ENCODE measurements around the gene ANKRD12.
"Not testable (repeated sequence)": the region's sequence is repeated elsewhere in the genome, so short reads cannot be mapped to it uniquely, and the experiment has no call there.

Gene ANKRD12

DNA sequence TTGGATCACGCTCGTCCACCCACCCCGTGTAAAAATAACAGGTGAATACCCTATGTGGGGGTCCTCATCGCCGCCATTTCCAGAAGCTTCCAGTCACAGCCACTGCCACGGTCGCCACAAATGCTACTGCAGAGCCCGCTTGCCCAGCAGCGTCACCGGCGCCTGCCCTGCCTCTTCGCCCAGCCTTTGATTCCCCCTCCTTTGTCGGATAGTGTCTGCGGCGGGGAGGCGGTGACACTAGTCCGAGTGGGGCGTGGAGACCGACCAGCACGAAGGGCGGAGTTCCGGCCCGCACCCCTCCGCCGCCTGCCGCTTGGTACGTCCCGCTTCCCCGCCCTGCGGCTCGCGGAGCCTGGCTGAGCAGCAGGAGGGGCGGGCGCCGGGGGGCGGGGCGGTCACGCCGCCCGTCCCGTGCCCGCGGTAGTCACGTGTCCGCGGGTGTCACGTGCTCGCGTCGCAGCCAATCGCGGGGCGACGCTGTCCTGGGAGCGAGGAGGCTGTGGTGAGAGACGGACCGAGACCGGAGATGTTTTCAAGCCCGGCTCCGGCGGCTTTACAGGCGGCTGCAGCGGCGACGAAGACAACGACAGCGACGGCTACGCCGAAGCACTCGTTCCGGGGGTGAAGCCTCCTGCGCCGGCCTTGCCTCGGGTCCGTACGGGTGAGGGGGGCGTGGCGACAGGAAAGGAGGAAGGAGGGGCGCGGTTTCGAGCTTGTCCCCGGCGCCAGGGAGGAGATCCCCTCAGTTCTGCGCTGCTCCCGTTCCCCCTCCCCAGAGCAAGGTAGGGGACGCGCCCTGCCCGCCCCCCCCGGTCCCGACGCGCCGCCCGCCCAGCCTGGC, at the start of gene ANKRD12:
Gene ANKRD12, plus strand, starts transcription at position 467 of the 841 bp plus-strand sequence. CDS start 45,652 bp downstream, outside the sequence.
- DNase-seq (ENCODE audit: insufficient read length, low spot score), result peak; percentile 96
- FAIRE-seq, result peak; percentile 88

GRCh38 chr18:9087144-9087543, 49.4 kb upstream of the ANKRD12 start:
- FAIRE-seq (no peak), DNase-seq (ENCODE audit: insufficient read length, low spot score) (no peak)

DNA sequence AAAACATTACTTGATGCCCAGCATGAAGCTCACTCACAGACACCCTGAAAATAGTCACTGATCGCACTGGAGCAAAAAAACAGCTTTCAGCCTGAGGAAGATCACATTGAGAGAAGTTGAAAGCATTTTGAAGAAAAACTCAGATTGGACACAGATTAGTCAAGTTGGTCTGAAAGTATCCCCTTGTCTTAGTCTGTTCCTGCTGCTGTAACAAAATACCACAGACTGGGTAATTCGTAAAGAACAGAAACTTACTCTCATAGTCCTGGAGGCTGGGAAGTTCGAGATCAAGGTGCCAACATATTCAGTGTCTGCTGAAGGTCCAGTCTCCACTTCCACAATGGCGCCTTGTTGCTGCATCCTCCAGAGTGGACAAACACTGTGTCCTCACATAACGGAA, 48.3 kb upstream of the ANKRD12 start:
- DNase-seq (ENCODE audit: insufficient read length, low spot score) (no peak), FAIRE-seq (no peak)

GRCh38 chr18:9088727-9089126, 47.9 kb upstream of the ANKRD12 start:
- DNase-seq (ENCODE audit: insufficient read length, low spot score); FAIRE-seq: not testable (repeated sequence)

DNA sequence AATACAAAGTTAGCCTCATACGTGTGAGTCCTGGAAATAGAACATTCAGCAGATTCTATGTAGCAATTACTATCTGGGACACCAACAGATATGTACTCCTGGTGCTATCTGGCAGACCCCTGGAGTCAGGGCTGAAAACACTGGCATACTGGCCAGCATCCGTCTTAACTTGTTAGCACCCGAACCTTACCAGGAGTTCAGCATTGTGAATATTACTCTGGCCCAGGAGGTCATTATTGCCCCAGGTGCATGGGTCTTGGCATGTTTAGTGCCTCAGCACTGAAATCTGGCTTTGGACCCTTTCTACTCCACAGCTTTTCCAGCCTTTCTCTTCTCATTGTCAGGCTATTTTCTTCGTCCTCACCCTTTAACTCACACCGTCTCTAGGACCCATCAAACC, 46.0 kb upstream of the ANKRD12 start:
- DNase-seq (ENCODE audit: insufficient read length, low spot score) (no peak), FAIRE-seq (no peak)

GRCh38 chr18:9091066-9091476, 45.5 kb upstream of the ANKRD12 start:
- DNase-seq (ENCODE audit: insufficient read length, low spot score) (no peak), FAIRE-seq (no peak)

DNA sequence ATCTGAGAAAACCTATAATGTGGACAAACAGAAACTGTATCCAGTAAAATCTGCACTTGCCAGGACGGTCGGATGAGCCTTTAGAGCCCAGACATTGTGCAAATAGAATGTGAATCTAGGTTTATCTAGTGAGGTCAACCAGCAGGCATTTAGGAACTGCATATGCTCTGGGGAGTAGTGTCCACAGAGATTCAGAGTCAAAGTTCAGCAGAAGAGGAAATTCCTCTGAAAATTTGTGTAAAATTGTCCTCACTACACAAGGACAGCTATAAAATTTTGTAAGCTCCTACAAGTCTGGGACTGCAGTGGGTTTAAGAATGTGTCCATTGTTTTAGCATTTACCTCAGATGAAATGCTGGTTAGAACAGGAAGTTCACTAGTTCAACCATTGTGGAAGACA, 43.9 kb upstream of the ANKRD12 start:
- DNase-seq (ENCODE audit: insufficient read length, low spot score) (no peak), FAIRE-seq (no peak)

DNA sequence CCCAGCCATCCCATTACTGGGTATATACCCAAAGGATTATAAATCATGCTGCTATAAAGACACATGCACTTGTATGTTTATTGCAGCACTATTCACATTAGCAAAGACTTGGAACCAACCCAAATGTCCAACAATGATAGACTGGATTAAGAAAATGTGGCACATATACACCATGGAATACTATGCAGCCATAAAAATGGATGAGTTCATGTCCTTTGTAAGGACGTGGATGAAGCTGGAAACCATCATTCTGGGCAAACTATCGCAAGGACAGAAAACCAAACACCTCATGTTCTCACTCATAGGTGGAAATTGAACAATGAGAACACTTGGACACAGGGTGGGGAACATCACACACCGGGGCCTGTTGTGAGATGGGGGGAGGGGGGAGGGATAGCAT, 43.5 kb upstream of the ANKRD12 start:
- not testable (repeated sequence) for DNase-seq (ENCODE audit: insufficient read length, low spot score); FAIRE-seq

DNA sequence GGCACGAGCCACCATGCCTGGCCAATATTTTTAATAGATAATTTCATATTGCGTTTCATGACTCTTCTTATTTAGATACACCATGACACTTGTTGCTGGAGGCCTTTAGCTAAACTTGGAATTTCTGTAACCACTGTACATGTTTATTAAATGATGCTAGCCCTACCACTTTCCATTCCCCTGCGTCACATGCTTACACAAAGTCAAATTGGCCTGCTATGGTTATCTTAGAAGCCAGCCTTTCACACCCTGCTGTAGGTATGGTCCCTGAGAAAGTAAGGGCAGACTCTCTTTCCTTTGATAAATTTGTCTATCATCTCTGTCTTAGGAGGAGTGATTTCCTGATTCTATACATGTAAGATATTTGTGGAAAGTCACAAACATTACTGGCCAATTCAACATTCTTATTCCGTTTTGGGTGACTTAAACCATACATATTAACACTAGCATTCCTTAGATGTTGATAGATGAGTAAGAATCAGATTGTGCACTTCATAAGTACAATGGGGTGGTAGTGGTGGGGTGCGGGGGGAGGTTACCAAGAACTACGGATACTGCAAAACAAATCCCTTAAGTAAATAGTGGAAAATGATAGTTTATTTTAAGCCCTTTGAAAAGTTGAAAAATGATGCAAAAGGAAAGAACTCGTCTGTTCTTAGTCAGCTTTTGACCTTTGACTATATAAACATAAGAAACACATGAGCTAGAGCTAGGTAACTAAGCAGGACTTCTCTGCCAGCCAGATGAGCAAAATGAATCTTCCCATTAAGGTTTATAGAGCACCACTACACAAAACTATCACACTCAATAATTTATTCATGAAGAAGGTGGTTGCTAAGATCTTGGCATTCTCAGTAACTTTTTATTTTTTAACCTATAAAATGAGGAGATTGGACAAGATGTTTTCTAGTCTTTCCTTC, 42.0 kb upstream of the ANKRD12 start:
- no peak for DNase-seq (ENCODE audit: insufficient read length, low spot score)
- FAIRE-seq, result no peak

DNA sequence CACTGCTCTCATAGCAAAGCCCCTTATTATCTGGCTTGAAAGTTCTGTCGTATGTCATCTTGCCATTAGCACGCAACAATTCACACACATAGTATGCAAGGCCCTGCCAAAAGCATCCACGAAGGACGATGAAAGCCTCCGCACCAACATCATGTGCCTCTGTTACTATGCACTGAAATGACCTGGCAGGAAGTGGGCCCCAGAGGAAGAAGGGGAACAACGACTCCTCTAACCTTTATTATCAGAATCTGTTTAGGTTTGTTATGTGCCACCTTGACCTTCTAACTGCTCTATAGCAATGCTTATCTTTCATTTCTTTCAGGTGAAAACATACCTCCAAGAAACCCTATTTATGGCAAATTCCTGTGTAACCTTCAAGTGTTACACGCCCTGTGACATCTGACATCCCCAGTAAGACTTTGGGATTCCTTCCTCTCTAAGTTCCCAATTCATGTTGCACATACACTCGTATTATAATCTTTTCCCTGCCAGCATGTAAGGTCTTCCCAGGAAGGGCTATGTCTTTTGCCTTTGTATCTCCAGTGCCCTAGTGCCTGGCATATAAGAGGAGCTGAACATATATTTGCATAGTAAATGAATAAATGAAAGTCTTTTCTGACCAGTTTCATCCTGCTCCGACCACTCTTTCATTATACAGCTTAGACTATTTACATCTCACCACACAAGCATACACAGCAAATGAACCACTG, 41.1 kb upstream of the ANKRD12 start:
- FAIRE-seq (no peak), DNase-seq (ENCODE audit: insufficient read length, low spot score) (no peak)

DNA sequence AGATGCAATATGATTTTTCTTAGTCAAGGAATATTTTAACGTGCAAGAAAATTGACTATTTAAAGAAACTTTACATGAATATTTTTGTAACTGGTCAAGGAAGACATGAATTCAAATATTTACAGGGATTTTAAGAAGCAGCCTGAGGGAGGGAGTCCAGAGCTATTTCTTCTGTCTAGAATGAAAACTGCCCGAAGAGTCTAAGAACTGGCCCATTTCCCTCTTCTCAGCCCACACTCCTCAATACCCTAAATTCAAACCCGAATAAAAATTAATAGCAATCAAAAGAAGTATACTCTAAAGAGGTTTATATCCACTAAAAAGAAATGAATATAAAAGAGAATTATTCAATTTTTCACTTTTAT, 40.6 kb upstream of the ANKRD12 start:
- DNase-seq (ENCODE audit: insufficient read length, low spot score) (no peak), FAIRE-seq (no peak)

GRCh38 chr18:9096685-9097084, 39.9 kb upstream of the ANKRD12 start:
- DNase-seq (ENCODE audit: insufficient read length, low spot score) (no peak), FAIRE-seq (no peak)

- FAIRE-seq, result no peak
- DNase-seq (ENCODE audit: insufficient read length, low spot score), result no peak
These were observed 39.2 kb upstream of the ANKRD12 start for GRCh38 chr18:9097349-9097748.

DNA sequence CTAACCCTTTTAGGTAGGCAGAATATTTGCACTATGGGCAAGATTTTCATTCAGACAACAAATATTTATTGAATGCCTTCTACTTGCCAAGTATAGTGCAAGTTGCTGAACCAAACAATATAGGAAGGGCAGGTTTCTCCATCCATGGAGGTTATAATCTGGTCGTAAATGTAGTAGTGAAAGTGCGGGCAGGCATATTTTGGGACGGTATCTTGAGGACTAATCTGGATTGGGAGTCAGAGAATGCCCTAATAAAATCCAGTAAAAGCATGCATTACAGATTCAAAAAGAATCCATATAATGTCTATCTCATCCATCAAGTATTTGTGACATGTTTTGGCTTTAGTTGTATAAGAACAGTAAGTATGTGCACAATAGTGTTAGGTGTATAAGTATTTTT, 35.8 kb upstream of the ANKRD12 start:
- DNase-seq (ENCODE audit: insufficient read length, low spot score) (no peak), FAIRE-seq (no peak)

DNA sequence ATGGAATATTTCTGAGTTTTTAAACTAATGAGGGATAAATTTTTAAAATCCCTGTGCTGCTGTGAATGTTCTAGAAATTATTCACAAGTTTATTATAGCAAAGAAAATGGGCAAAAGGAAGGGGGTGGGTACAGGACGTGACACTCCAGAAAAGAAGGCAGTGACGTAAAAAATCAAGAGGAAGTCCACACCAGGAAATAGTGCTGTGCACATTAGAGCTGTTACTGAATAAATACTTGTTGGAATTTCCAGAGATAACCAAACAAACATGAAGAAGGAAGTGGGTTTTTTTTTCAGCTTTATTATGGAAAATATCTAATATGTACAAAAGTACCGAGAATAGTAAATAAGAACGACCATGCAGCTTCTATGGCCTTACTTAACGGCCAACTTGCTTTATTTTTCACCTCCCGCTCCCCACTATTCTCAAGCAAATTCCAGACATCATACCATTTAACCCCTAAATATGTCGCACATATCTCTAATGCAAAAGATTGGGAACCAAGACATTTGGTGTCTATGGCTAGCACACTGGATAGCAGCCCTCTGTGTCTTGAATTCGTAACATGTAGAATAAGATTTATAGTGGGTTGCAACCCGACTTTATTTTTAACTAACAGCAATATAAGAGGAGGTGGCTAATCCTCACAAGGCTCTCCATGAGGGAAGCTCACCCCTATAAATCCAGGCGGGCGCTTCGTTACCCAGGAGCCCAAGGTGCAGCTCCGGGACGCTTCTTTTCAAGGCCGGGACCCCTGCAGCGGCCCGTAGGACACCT, 34.7 kb upstream of the ANKRD12 start:
- FAIRE-seq (no peak), DNase-seq (ENCODE audit: insufficient read length, low spot score) (peak; percentile 33)

- peak; percentile 76 for FAIRE-seq
- peak; percentile 91 for DNase-seq (ENCODE audit: insufficient read length, low spot score)
These were observed 33.8 kb upstream of the ANKRD12 start, which contains the start of gene NDUFV2 for GRCh38 chr18:9102508-9103375. TSS of gene NDUFV2 (plus strand) at chr18:9102699. CDS start at chr18:9102744, 45 bp downstream.

GRCh38 chr18:9103376-9103873, 33.2 kb upstream of the ANKRD12 start:
- FAIRE-seq, result no peak
- no peak for DNase-seq (ENCODE audit: insufficient read length, low spot score)

- DNase-seq (ENCODE audit: insufficient read length, low spot score) (no peak), FAIRE-seq (no peak)
These were observed 32.2 kb upstream of the ANKRD12 start for GRCh38 chr18:9104244-9104901.

Measured in HTR-8/SVneo (cell line).